NCI-H524 treated with DMSO at 0.1 percent for 48 hours (cell line): ENCODE data around the gene CLDN24.

Experiments used
- DNase-seq: peaks from one replicate; lab custom pipeline; 2025; lab: John Stamatoyannopoulos, UW

Gene CLDN24

DNA sequence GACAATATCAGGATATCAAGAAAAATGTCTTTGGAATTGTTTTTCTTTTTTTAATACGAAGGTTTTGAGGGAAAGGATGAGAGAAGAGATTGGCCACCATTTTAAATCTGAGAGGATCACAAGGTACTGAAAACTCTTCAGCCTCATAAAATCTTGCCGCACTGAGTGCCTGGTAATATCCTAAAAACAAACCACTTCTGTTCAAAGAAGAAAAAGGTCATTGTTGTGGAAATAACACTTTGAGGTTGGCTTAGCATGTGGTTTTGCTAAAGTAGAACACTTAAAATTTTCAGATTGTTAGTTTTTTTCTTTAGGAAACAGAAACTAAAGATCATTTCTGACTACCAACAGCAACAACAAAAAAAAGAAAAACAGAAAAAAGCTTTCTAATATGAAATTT lies 1.1 kb downstream of the CLDN24 start:
- no peak for DNase-seq

DNA sequence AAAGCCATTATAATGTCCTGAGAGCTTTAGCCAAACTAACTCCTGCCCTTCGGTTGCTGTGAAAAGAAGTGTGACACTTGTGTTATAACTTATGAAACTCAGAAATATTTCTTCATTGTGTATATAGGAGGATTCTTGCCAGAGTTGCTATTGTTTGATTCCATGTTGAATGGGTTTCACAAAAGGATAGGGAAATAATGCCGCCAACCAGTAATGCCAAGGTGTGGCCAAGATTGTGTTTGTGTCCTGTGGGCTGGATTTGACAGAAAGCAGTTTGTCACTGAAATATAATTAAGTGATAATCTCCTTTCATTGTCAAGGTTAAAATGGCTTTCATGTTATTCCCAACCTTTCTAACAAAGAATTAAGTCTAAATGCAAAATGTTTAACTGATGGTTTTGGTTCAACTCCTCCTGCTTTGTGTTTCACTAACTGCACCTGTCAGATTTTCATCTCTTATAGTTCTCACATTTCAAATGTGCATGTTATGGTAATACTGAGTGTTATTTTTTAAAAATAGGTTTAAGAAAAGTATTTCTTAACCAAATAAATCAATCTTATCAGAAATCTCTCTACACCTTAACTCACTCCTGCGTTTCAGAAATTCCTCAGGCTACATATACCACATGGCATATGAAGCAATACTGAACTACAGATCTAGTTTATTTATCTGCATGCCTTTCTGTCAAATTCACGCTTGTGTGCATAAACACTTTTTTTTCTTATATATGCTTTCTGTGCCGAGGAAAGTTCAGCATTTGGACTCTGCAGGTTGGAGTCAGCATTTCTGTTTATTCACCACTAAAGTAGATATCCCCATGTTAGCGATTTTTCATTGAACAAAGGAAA lies 1.8 kb downstream of the CLDN24 start, which contains the start of gene CLDN22:
CLDN22 (minus strand) TSS at position 66 of the 849 bp plus-strand sequence; CDS start at position 8, 58 bp downstream.
- DNase-seq: no peak

DNA sequence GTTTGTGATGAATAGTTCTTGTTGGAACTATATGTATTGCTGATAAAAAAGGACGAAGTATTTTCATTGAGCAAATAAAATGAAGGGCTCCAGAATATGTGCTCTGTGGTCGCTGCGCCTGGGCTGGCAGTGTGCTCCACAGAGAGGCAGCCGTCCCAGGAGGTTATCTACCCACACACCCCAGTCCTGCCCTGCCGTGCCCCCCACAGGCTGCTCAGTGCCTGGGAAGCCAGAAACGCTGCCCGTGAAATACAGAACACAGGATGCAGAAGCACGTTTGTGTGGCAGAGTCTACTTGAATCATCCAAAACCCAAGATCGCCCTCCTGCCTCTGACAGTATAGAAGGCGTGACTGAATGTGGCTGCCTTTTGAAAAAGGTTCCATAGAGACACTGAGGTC lies 3.6 kb downstream of the CLDN24 start:
- no peak for DNase-seq

DNA sequence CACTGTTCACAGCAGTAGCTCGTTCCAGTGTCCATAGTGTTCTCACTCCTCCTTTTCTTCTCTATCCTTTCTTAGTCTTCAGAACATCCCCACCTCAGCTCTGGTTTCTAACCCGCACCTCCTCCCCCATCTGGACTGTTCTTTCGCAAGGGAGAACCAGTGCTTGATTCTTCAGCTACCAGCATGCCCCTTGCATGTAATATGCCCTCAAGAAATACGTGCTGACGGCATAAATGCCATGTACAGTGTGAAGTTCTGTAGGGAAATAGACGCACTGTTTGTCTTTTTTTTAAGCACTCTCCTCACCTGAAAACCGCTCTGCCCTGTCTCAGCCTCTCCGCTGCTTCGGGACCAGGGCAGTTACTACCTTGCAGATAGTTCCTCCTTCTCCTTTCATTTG lies 7.4 kb downstream of the CLDN24 start:
- no peak for DNase-seq

DNA sequence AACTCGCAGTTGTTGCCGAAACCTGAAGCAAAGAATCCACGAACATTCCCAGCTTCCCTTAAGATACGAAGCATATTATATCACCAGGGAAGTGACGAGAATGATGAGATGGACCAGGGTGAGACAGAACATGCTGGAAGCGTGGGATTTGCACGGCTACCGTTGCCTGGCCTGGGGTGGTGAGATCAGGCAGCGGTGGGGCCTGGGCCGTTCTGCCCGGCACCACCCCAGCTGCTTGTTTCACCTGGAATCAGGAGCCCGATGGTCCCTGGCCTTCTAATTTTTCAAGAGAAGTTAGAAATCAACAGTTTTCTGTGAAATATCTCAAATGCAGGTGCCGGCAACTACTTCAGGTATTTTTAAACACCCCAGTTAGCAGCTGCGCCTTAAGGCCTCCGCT lies 7.9 kb downstream of the CLDN24 start:
- DNase-seq: no peak

DNA sequence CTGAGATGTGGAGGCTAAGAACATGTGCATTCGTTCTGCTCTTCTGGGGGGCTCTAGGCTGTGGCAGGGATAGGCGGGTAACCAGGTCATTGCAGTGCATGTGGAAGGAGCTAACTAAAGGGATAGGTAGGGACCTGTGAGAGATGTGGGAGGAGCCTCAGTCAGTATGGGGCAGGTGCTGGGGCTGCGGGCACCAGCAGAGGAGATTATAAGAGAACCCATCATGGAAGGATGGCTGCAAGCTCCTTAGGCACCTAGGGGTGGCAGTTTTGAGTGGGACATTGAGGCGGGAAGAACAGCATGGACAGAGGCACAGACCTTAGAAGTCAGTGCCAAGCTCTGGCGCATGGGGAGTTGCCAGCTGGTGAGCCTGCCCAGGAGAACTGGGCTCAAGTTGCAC lies 9.4 kb downstream of the CLDN24 start:
- no peak for DNase-seq

DNA sequence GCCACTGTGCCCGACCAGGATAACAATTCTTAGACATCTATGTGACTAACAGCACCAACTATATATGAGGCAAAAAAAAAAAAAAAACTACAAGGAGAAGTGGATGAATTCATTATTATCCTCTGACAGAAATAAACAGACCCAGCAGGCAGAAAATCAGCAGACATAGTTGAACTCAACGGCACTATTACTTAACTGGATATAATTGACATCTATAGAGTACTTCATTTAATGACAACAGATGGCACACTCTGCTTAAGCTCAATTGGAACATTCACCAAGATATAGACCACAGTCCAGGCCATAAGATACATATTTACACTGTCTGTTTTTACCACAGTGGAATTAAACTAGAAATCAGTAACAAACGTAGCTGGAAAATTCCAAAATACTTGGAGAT lies 15.4 kb downstream of the CLDN24 start:
- DNase-seq: peak; percentile 63

DNA sequence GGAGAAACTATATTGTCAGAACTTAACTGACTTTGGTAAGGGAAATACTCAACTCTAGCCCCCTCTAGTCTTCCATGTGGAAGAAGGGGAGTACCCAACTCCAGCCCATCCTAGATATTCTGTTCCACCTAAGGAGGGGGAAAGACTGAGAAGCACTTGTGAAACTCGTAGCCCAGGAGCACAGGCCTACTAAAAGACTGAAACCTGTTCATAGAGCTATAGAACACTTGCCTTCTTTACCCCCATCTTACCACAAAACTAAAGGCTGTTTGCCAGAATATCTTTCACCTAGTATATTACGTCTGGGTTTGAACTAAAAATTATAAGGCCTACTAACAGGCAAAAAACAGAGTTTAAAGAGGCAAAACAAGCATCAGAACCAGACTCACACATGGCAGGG lies 17.7 kb downstream of the CLDN24 start:
- no peak for DNase-seq

DNA sequence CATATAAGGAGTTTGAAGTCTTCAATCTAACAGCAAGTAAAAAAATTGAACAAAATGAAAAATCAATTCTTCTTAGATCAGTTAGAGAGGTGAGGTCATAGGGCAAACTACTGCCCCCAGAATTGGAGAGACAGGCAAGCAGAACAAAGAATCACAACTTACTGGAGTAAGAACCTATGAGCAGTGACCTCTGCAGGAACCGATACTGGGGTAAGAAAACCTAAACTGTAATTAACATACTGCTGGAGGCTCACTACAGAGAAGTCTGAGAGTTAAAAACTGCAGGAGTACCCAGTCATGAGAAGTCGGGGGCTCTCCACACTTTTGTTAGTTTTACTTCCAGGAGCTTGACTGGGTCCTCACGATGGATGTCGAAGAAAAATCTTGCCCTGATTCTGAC lies 18.2 kb downstream of the CLDN24 start:
- no peak for DNase-seq

DNA sequence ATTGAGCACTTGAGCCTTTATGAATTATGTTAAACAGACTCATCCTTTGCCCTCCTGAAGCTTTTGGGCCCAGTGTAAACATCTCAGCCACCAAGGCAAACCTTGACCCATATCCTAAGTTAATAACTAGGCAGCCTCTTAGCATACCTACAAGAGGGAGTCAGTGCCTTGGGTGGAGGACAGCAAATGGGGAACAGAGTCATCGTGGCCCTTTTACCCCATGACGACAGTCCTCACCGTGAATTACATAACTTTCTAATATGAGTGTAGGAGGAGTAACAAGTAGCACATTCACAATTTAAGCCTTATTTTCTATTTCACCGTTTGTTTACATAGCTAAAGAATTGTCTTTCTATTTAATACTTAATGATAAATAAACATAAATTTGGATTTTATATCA lies 18.9 kb downstream of the CLDN24 start:
- no peak for DNase-seq

DNA sequence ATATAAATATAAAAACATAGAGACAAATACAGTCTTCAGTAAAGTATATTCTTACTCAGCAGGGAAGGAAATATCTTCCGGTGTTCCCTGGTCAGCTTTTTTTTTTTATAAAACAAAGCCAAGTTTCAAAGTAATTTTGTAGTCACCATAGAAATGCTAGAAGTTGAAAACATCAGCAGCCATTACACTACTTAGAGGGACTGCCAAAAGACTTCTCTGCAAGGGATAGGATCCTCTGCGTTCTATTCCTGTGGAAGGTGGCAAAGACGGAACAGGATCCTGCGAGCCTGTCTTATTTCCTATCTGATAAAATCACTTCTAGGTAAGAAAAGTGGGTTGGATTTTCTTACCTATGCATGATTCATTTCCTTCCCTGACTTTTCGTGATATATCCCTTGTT lies 21.6 kb downstream of the CLDN24 start:
- DNase-seq: no peak

DNA sequence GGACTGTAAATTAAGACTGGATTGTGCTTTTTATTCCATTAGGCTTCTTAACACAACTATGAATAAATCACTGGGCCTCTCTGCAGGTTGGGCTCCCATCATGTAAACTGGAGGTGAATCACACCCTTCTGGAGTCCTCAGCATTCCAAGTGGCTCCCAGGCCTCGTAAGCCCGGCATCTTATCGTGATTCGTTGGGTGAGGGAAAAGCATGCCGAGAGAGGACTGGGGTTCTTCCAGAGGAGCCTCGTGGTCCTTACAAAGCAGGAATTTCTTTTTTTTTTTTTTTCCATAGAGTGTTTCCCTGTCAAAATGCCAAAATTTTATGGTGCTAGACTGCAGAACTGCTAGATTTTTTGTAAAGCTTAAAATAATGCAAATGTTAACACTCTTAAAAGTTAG lies 22.2 kb downstream of the CLDN24 start:
- no peak for DNase-seq

DNA sequence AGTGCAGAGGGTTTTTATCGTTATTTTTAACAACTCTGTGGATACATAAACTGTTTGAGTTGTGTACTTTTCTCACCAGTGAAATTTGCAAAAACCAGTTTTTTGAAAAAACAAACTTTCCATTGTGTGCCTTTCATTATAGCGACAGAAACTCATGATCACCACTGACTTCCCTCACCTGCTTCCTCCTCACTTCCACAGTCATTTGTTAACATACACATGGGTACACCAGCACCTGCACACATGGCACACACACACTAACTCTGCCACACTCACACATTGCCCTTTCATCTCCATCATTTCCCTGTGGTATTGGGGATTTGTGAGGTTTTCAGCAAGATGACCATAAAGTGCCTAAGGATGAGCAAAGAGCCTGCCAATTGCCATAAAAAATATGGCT lies 22.8 kb downstream of the CLDN24 start:
- no peak for DNase-seq

DNA sequence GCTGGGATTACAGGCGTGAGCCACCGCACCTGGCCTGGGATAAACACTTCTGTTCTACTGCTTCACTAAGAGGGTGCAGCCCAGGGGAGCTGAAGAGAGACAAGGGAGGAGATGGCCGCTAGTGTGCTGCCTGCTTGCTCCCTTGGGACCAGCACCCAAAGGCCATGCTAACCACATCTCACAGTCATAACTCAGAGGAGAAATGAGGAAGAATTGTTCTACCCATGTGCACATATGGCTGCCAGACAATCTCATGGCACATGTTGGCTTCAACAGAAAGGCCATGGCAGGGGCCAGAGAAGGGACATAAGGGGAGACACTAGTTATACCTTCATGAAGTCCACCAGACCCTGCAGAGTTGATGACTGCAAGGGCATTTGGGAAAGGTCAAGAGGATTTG lies 24.6 kb downstream of the CLDN24 start:
- no peak for DNase-seq

DNA sequence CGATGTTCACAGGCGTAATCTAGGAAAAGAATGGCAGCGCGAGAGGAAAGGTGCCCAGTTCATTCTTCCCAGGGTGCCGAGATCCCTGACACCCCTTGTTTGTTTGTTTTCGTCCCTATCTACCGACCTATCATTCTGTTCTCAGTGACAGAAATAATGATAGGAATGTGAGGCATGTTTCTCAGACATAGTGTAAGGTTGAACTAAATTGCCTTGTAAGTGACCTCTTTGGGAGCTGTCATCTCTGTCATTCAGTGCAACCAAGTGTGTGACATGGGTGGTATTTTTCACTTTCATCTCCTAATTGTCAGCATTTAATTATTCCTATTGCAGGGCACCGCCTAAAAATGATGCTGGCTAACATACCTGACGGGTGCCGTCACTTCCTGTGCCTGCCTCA lies 26.5 kb downstream of the CLDN24 start:
- DNase-seq: no peak

DNA sequence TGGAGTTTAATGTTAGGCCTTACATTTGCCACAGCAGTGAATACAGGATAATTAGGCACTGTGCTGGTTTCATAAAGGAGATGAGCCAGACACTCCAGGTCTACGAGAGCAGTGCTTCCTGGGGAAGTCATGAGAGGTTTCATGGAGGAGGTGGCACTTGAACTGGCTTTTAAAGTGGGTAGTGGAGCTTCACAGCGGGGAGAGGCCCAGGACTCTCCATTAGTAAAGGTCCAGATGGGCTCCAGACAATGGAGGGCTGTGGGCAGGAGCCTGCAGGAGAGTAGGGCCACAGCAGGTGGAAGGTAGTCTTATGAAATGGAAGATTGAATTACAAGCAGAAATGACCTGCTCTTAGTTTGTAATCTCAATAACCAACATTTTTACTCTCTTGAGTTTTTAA lies 31.2 kb downstream of the CLDN24 start:
- no peak for DNase-seq

DNA sequence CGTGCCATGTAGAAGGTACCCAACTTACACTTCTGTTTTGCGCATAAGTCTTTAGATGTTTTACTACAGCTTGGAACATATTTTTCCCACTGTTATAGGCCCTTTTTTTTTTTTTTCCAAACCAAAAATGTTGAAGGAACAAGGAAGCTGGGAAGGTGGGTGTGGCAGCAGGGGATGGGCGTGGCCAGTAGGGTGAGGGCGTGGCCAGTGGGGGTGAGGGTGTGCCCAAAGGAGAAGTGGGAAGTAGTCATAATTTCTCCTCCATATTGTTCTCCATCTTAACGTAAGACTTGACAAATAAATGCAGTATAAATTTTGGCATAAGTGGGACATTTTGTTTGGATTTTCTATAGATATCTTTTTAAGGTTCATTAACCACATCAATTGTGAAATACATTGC lies 32.5 kb downstream of the CLDN24 start:
- DNase-seq: no peak

DNA sequence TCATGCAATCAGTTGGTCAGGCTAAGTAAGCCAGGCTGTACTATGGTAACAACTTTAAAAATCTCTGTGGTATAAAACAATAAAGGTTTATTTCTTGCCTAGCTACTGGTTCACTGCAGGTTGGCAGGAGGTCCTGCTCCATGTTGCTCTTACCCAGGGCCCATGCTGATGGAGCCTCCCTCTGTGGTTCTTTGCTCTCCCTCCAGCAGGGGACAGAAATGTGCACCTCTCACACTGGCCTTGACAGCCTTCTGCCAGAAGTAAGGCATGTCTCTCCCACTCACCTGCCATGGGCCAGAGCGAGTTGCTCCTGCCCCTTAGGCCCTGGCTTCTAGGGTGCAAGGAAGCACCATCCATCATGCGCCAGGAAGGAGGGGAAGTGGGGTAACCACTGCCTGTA lies 33.3 kb downstream of the CLDN24 start:
- DNase-seq: no peak

DNA sequence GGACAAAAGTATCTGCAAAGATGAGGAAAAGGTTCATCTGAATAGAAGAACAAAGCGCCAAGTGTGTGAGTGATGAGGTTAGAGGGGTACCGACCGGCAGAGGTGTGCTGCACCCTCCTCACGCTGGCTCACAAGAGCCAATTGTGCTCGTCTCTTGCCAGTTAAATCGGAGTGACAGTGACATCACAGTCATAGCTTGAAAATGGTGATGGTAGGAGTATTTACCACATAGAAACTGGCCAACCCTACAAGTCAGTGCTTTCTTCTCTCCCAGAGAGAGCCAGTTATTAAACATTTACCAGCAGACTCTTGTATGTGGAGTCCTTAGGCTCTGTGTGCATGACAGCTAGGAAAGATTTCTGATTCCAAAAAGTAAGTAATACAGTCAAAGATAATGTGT lies 34.5 kb downstream of the CLDN24 start:
- no peak for DNase-seq

DNA sequence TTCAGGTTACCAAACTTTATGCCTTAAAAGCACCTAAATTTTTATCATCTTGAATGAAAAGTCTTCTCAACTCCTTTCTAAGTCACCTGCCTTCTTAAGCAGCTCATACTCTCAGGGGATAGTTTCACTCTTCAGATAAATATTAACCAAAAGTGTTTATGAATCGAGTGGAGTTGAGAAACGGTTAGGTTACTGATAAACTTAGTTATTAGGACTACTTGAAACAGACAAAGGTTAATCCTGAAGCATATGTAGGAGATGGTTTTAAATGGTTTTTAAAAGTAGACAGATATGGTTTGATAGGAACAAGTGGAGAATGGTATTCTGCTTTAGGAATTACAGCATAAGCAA lies 34.9 kb downstream of the CLDN24 start:
- no peak for DNase-seq

DNA sequence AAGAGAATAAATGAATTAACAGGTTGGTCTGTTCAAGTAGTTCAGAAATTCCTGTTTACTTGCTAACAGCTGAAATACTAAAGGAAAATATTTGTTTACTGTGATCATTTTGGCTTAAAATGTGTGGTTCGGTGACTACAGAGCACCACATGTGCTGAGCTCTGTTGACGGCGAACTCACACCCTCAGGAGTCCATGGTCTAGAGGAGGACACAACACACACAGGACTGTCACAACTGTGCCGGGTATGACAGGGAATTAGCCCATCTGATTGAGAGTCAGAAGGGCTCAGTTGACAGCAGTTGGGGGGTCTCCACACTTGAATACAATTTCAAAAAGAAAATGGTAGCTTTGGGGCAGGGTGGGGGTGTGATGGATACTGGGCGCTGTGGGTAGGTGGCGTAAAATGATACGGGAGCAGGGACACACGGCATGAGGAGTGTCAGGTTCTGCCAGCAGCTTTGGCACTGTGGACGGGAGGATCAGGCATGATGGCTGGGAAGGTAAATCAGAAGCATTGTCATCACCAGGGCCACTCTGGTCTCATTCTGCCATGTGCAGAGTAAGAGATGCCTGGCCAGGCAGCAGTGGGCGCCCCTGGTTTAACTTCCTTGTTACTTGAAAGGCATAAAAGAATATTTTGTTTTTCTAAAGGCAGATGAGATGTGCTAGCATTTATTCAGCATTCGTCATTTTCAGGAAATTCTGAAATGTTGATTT lies 35.5 kb downstream of the CLDN24 start:
- DNase-seq: no peak

DNA sequence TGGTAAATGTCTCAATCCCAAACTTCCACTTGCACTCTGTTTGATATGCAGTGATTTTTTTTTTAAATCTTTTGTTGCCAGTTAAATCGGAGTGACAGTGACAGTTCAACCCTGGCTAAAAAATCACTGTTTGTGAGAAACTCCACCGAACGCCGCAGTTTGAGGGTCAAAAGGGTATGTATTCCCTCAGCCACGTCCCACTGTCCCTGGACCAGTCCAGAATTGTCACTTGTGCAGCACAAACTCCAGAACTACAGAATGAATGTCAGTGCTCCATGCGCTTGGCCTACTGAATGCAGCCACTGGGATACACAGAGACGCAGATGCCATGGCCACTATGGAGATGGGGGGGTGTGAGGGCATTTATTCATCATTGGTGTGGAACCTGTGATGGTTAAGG lies 36.3 kb downstream of the CLDN24 start:
- no peak for DNase-seq

DNA sequence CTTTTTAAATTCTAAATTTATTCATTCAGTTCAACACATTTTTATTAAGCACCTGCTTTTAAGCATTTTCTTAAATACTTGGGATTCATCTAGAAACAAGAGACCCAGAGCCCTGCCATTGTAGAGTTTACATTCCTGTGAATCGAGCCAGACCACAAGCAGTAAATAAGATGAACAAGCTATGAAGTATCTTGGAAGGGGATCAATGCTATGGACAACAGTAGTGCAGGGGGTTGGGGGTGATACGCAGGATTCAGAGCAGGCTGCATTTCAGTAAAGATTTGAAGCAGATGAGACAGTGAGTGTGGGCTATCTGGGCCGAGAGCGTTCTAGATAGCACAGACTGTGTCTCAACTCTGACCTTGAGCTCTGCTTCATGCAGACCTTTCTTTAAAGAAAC lies 37.3 kb downstream of the CLDN24 start:
- DNase-seq: no peak
